Right lobe of liver (tissue), 4 donors: Measurements from ENCODE around the gene NAGS.

ENCODE experiments used
- POLR2A ChIP-seq: fragments of 450-650 bp; IDR thresholded peaks from one replicate; pipeline ENCODE4 v1.6.1; 2017; ENCODE audit warnings: antibody characterized with exemption, mild to moderate bottlenecking
- TF ChIP-seq, protein P1 (sequence below), 4 donors: fragments of 200-600 bp in 3 of 4; fragments of 450-650 bp in 1 of 4; IDR thresholded peaks; one replicate each; pipeline versions ENCODE4 v1.5.1 to v1.8.0; 2016 to 2022; ENCODE audit warnings: antibody characterized with exemption in 4 of 4, mild to moderate bottlenecking in 2 of 4
- donor health status: DM: no; HTN: no; CAD: no.
- donor health status: DM: no; HTN: no; CAD: no.
- donor health status: DM: no; HTN: yes; CAD: no.

DNA sequence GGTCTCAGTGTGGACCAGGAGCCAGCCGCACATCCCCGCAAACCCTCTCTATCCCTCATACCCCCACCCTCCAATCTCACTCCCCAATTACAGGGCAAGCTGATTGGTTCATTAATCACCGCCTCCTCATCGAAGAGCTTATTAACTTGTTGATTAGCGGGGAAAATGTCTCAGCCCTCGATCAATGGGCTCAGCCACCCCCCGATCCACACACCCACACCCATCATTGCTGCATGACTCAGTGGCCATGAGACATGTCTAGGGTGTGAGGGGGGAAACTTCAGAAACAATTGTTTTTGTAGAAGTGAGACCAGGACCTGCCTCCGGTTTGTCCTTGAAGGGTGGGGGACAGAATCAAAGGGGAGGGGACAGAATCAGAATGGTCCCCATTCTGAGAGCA lies 48.2 kb upstream of the NAGS start:
- TF ChIP-seq, protein P1, sequence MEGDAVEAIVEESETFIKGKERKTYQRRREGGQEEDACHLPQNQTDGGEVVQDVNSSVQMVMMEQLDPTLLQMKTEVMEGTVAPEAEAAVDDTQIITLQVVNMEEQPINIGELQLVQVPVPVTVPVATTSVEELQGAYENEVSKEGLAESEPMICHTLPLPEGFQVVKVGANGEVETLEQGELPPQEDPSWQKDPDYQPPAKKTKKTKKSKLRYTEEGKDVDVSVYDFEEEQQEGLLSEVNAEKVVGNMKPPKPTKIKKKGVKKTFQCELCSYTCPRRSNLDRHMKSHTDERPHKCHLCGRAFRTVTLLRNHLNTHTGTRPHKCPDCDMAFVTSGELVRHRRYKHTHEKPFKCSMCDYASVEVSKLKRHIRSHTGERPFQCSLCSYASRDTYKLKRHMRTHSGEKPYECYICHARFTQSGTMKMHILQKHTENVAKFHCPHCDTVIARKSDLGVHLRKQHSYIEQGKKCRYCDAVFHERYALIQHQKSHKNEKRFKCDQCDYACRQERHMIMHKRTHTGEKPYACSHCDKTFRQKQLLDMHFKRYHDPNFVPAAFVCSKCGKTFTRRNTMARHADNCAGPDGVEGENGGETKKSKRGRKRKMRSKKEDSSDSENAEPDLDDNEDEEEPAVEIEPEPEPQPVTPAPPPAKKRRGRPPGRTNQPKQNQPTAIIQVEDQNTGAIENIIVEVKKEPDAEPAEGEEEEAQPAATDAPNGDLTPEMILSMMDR (IDR thresholded peaks at IDR 0.05) = no peak
- no peak for TF ChIP-seq POLR2A
